WERI-Rb-1 (cell line): ENCODE measurements around the gene ARID1B.

Source experiments
- DNase-seq: peaks from one replicate; pipeline ENCODE4 v3.0.0-alpha.2; 2020
- H3K27ac ChIP-seq: fragments of 250-450 bp; sonication (Bioruptor Pico); 2 replicates; pipeline ENCODE4 v1.5.1; 2020; ENCODE audit warnings: mild to moderate bottlenecking, moderate library complexity
- H3K27me3 ChIP-seq: fragments of 250-450 bp; sonication (Bioruptor Pico); 2 replicates; pipeline ENCODE4 v1.5.1; 2021; ENCODE audit warnings: mild to moderate bottlenecking, low read depth, moderate library complexity; ENCODE audit not compliant: insufficient read depth, severe bottlenecking
- H3K36me3 ChIP-seq: fragments of 250-450 bp; sonication (Bioruptor Pico); 2 replicates; pipeline ENCODE4 v1.5.1; 2020; ENCODE audit warnings: mild to moderate bottlenecking, moderate library complexity
- H3K4me3 ChIP-seq: 2 replicates; pipeline ENCODE4 v1.5.1; 2011; ENCODE audit warnings: low read depth, mild to moderate bottlenecking, control low read depth, low read length
- H3K9me3 ChIP-seq: fragments of 250-450 bp; sonication (Bioruptor Pico); 2 replicates; pipeline ENCODE4 v1.5.1; 2021; ENCODE audit warnings: mild to moderate bottlenecking, moderate library complexity; ENCODE audit not compliant: severe bottlenecking
- CTCF ChIP-seq: IDR thresholded peaks from 2 replicates; pipeline ENCODE4 v1.5.1; 2011; ENCODE audit warnings: low read depth, mild to moderate bottlenecking, control low read depth, inconsistent platforms, low read length

Gene ARID1B

DNA sequence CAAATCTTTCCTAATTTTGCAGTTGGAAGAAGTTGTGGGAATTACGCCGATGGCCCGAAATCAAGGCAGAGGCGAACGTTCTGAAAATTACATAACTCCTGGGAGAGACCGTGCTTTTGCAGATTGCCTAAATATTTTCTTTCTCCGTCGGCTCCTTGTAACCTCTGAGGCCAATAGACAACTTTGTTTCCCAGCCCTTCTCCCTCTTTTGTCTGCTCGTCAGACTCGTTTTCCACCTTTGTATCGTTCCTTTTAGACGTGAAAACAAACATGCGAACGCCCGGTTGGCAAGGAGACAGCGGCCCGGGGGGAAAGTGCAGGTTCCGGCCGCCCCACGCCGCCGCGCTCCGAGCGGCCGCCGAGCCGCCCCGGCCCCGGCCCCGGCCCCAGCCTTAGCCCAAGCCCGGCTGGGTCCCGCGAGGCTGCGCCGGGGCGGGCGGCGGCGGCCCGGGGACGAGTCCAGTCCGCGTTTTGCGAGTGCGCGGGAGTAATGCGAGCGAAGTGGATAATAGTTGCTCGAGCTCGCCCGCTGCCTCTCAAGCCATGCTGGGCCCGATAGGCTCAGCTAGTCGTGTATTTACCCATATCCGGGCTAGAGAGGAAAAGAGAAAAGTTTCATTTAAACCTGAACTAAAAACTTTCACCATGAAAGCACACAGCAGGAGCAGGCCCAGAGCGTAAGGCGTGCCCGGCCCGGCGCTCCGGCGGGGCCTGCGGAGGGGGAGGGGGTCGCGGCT lies at the start of gene ARID1B:
Gene ARID1B (plus strand): TSS at position 539 of the 737 bp plus-strand sequence. CDS start 303 bp downstream, outside the sequence.
- peaks cover 4% of the 10 kb centered on the region; the same call in 1 of the 2 replicates for H3K36me3 ChIP-seq
- peak; percentile 86 for DNase-seq
- peak within 1 kb of the TSS; percentile 60 for H3K4me3 ChIP-seq
- no peaks in the 10 kb centered on the region for H3K9me3 ChIP-seq
- no peak for TF ChIP-seq CTCF
- H3K27me3 ChIP-seq = no peaks in the 10 kb centered on the region
- peak within 1 kb of the TSS; percentile 99 for H3K27ac ChIP-seq

DNA sequence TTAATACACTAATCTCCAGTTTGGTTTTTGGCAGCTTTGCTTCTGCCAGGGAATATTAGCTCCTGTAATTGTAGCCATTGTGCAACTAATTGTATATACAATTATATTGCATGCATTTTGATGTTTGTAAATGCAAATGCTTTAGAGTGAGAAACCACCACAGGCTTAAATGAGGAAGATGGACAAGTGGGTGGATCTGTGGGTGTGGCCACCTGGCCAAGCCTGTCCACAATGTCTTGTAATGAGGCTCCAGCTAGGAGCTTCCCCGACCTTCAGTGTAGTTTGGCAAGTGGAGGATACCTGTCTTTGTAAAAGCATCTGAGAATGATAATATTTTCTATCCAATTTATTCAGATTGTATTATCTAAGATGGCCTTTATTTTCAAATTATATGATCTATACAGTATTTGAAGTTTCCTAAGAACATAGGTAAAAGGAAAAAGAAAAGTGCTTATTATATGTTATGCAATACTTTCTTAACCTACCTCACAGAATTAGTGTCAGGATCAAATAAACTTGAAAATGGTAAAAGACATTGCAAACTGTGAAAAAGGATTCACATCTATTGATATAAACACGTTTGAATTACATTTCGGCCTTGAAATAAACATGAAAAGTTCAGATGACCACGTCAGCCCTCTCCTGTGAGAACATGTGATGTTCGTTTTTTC lies 49.3 kb upstream of the ARID1B start:
- Histone ChIP-seq H3K27ac (no peak overlapping the region), H3K9me3 (no peaks in the 10 kb centered on the region), H3K27me3 (no peaks in the 10 kb centered on the region), H3K4me3 (no peak overlapping the region), H3K36me3 (no peaks in the 10 kb centered on the region)
- DNase-seq = no peak
- TF ChIP-seq CTCF = no peak

DNA sequence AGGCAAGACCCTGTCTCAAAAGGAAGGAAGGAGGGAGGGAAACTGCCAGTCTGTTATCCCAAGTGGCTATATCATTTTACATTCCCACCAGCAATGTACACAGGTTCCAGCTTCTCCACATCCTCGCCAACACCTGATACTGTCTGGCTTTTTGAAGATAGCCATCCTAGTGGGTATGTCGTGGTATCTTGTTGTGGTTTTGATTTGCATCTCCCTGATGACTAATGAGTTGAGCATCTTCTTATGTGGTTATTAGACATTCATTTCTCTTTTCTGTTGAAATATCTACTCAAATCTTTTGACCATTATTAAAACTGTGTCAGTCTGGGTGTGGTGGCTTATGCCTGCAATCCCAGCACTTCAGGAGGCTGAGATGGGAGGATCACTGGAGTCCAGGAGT lies 47.9 kb upstream of the ARID1B start:
- H3K9me3 ChIP-seq = no peaks in the 10 kb centered on the region
- no peak for DNase-seq
- H3K4me3 ChIP-seq = no peak overlapping the region
- no peaks in the 10 kb centered on the region for H3K36me3 ChIP-seq
- no peak for TF ChIP-seq CTCF
- no peak overlapping the region for H3K27ac ChIP-seq
- H3K27me3 ChIP-seq = no peaks in the 10 kb centered on the region

- H3K27ac ChIP-seq = no peak overlapping the region
- H3K36me3 ChIP-seq = no peaks in the 10 kb centered on the region
- no peaks in the 10 kb centered on the region for H3K27me3 ChIP-seq
- H3K4me3 ChIP-seq = no peak overlapping the region
- no peaks in the 10 kb centered on the region for H3K9me3 ChIP-seq
- TF ChIP-seq CTCF = no peak
- no peak for DNase-seq
Observed at GRCh38 chr6:156731396-156731795, 45.8 kb upstream of the ARID1B start.

DNA sequence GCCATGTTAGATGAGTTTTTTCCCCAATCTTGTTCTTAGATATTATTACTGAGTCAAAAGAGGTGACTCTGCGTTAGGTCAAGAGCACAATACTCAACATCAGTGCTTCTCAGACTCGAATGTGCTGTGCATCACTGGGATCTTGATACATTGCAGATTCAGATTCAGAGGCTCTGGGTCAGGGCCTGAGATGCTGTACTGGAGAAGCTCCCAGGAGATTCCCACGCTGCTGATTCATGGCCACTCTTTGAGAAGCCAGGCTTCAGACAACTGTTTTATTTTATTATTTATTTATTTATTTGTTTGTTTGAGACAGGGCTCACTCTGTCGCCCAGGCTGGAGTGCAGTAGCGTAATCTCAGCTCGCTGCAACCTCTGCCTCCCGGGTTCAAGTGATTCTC lies 41.4 kb upstream of the ARID1B start:
- Histone ChIP-seq H3K27me3 (no peaks in the 10 kb centered on the region), H3K4me3 (no peak overlapping the region), H3K9me3 (no peaks in the 10 kb centered on the region), H3K27ac (no peak overlapping the region), H3K36me3 (no peaks in the 10 kb centered on the region)
- TF ChIP-seq CTCF = no peak
- no peak for DNase-seq
